Mesothelial cell of epicardium (in vitro differentiated cells): ENCODE results near the gene KLHL30. TPM values are rescaled to one million over a fixed set of nuclear protein-coding genes. Genes with fewer than 3 reads are reported as not detected.

ENCODE experiments used
- DNase-seq, 2 experiments: peaks; one replicate each; pipeline ENCODE4 v3.0.0; 2021; ENCODE audit warnings: low spot score in 2 of 2; ENCODE audit not compliant: unreplicated experiment in 2 of 2
- H3K27ac Mint-ChIP-seq: 2 replicates; pipeline ENCODE4 v1.8.0; 2021; ENCODE audit warnings: mixed read lengths
- H3K27me3 Mint-ChIP-seq: 2 replicates; pipeline ENCODE4 v1.8.0; 2021; ENCODE audit warnings: low read depth, mixed read lengths
- H3K36me3 Mint-ChIP-seq: 2 replicates; pipeline ENCODE4 v1.8.0; 2021; ENCODE audit warnings: mixed read lengths
- H3K4me1 Mint-ChIP-seq: 2 replicates; pipeline ENCODE4 v1.8.0; 2021; ENCODE audit warnings: mixed read lengths
- H3K4me3 Mint-ChIP-seq: 2 replicates; pipeline ENCODE4 v1.8.0; 2021; ENCODE audit warnings: mild to moderate bottlenecking, moderate library complexity, mixed read lengths
- H3K9me3 Mint-ChIP-seq: 2 replicates; pipeline ENCODE4 v1.8.0; 2021; ENCODE audit warnings: mixed read lengths
- total RNA-seq: library from RNA; stranded (reverse); gene quantifications from 3 replicates; pipeline ENCODE4 v1.2.1, GENCODE V29; 2021
- TF ChIP-seq, protein P1 (sequence below): fragments of 200-600 bp; sonication (generic); IDR thresholded peaks from one replicate; pipeline ENCODE4 v1.5.0; 2021; ENCODE audit warnings: antibody characterized with exemption; ENCODE audit not compliant: unreplicated experiment

Gene KLHL30
- total RNA-seq, 1 donor from 2014 or later, result 0.16 TPM

DNA sequence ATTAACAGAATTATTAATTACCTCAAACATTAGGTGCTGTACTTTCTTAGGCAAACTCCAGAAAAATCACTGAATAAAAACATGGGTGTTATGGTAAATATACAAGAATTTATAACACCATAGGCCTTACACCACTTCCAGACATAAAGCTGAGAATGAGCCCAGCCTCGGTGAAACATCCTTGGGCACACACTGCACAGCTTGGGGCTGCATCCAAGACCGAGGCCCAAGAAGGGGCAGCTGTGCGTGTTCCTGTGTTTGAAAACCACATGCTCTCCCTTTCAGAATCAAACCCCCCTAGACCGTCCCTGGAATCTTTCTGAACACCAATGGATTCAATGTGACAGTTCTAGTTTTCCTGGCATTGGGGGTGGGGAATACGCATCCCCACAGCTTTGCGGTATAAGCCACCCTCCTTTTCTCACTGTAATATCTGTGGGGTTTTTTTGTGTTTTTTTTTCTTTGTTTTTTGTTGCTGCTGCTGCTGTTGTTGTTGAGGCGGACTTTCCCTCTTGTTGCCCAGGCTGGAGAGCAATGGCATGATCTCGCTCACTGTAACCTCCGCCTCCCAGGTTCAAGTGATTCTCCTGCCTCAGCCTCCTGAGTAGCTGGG is 33.2 kb downstream of the KLHL30 start:
- TF ChIP-seq, protein P1, sequence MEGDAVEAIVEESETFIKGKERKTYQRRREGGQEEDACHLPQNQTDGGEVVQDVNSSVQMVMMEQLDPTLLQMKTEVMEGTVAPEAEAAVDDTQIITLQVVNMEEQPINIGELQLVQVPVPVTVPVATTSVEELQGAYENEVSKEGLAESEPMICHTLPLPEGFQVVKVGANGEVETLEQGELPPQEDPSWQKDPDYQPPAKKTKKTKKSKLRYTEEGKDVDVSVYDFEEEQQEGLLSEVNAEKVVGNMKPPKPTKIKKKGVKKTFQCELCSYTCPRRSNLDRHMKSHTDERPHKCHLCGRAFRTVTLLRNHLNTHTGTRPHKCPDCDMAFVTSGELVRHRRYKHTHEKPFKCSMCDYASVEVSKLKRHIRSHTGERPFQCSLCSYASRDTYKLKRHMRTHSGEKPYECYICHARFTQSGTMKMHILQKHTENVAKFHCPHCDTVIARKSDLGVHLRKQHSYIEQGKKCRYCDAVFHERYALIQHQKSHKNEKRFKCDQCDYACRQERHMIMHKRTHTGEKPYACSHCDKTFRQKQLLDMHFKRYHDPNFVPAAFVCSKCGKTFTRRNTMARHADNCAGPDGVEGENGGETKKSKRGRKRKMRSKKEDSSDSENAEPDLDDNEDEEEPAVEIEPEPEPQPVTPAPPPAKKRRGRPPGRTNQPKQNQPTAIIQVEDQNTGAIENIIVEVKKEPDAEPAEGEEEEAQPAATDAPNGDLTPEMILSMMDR, result no peak
- peaks cover 2% of the 10 kb centered on the region for H3K4me1 Mint-ChIP-seq
- H3K4me3 Mint-ChIP-seq, result no peak overlapping the region
- no peak for DNase-seq
- no peaks in the 10 kb centered on the region for H3K27me3 Mint-ChIP-seq
- peaks cover 29% of the 10 kb centered on the region for H3K36me3 Mint-ChIP-seq
- H3K9me3 Mint-ChIP-seq, result no peaks in the 10 kb centered on the region
- H3K27ac Mint-ChIP-seq, result no peak overlapping the region

DNA sequence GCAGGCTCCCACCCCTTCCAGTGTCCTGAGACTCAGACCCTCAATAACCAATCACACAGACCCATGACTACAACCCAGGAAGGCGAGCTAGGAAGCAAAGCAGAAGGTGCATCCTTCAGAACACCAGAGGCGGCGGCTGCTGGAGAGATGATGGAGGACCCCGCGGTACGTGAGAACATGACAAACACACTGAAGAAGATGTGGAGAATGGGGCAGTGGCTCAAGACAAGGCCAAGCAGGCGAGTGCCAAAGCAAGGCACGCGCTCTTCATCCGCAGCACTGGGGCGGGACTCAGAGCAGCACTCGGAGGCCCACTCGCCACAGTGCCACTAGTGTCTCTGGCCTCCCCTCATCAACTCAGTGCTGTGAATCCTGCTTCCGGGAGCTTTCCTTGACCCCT is 34.0 kb downstream of the KLHL30 start:
- Mint-ChIP-seq H3K4me3 (no peak overlapping the region), H3K4me1 (peaks cover 2% of the 10 kb centered on the region), H3K9me3 (no peaks in the 10 kb centered on the region), H3K27me3 (no peaks in the 10 kb centered on the region), H3K36me3 (peaks cover 35% of the 10 kb centered on the region), H3K27ac (no peak overlapping the region)
- no peak for DNase-seq
- TF ChIP-seq, protein P1, result no peak

DNA sequence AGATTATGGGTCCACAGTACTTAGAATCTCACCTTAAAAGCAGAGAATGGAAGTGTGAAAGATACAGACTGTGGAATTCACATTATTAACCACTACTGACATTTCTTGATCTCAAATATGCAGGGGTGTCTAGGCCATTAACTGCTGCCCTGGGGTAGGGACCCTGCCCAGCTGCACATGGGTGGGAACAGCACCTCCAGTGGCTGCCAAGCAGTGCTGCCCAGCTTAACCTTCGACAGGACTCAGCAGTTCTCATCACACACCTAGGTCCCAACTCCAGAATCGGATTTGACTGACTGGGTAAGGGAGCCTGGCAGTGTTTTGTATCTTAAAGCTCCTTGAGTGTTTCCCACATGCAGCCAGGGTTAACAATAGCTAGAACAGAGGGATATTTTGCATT is 35.2 kb downstream of the KLHL30 start:
- Mint-ChIP-seq H3K9me3 (no peaks in the 10 kb centered on the region), H3K4me1 (peaks cover 2% of the 10 kb centered on the region), H3K27me3 (no peaks in the 10 kb centered on the region), H3K27ac (no peak overlapping the region), H3K4me3 (no peak overlapping the region), H3K36me3 (peaks cover 35% of the 10 kb centered on the region)
- DNase-seq, result no peak
- TF ChIP-seq, protein P1, result no peak

DNA sequence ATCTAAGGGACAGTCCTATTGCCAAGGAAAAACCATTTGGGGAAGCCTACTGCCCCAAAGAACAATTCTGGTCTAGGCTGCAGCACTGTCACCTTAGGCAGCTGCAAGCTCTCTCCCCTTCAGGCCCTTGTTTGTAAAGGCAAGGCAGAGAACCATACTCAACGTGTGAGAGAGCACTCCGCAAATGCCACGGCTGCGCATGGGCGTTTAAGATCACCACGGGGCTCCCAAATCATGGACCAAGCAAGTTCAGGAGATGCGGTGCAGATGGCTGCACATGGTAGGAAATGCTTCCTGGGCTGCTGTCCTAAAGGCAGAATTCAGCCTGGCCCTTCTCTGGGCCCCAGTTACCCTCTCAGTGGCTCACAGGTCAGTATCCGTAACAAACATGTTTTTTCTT is 35.8 kb downstream of the KLHL30 start:
- Mint-ChIP-seq H3K9me3 (no peaks in the 10 kb centered on the region), H3K36me3 (peaks cover 40% of the 10 kb centered on the region), H3K4me1 (peaks cover 2% of the 10 kb centered on the region), H3K4me3 (no peak overlapping the region), H3K27ac (no peak overlapping the region), H3K27me3 (no peaks in the 10 kb centered on the region)
- TF ChIP-seq, protein P1, result no peak
- no peak for DNase-seq

DNA sequence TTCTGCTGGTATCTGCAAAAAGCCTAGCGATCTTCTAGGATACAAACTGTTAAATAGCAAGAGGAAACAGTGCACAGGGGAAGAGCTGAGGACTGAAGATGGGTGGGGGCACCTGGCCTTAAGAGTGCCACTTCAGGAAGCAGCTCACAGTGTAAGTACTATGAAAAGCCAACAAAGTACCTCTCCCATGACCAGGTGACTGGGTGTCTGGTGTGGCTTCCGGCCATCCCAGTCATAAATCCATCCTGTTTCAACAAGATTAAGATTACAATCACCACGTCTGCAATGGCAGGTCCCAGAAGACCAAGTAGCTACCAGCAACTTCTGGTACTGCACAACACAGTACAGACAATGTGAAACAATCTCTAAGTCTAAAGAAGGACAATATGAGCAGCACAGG is 36.2 kb downstream of the KLHL30 start:
- Mint-ChIP-seq H3K27ac (no peak overlapping the region), H3K9me3 (no peaks in the 10 kb centered on the region), H3K4me3 (no peak overlapping the region), H3K36me3 (peaks cover 44% of the 10 kb centered on the region), H3K27me3 (no peaks in the 10 kb centered on the region), H3K4me1 (peaks cover 2% of the 10 kb centered on the region)
- TF ChIP-seq, protein P1, result no peak
- no peak for DNase-seq

DNA sequence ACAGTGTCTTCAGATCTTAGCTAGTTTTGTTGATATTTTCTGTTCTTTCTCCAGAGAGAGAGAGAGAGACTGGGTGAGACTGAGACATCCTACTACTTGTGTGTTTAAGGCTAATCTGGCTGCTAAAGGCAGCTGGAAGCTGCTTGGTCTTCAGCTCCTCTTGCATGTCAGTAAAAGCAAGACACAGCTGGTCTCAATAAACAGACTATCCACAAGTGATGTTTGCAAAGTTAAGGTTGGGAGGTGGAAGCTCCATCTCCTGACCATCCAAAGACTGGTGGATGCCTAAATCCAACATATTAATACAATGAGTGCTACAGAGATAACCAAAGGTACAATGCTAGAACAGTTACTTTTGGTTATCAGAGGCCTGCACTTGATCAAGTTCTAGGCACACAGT is 38.1 kb downstream of the KLHL30 start:
- TF ChIP-seq, protein P1, result no peak
- H3K36me3 Mint-ChIP-seq, result peaks cover 42% of the 10 kb centered on the region
- H3K27me3 Mint-ChIP-seq, result no peaks in the 10 kb centered on the region
- H3K27ac Mint-ChIP-seq, result no peak overlapping the region
- no peak overlapping the region for H3K4me3 Mint-ChIP-seq
- no peak for DNase-seq
- H3K4me1 Mint-ChIP-seq, result peaks cover 2% of the 10 kb centered on the region
- H3K9me3 Mint-ChIP-seq, result no peaks in the 10 kb centered on the region
